Erythroblast (primary cell): ENCODE measurements around the gene PKM.

Source experiments
- GATA1 ChIP-seq: IDR thresholded peaks from 2 replicates; pipeline ENCODE4 v1.6.1; 2011; ENCODE audit warnings: low read depth, mild to moderate bottlenecking, control low read depth, low read length, moderate library complexity
- POLR2A ChIP-seq: IDR thresholded peaks from 2 replicates; pipeline ENCODE4 v1.6.1; 2011; ENCODE audit warnings: mild to moderate bottlenecking, low read length

DNA sequence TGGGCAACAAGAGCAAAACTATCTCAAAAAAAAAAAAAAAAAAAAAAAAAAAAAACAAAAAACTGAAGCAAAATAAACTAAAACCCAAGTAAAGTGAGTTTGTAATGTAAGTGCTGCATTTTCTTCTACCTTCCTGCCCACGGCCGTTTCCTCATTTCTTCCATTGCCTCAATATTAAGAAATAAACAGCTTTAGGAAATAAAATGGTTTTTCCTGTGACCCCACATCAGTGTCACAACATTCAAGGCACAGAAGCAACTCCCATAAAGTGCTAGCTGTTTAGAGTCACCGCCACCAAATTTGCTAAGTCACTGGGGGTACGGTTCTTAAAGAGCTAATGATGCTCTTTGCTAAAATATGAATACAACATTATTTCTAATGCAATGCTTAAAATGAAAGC is 3.3 kb downstream of the PKM start:
- TF ChIP-seq POLR2A (no peak), GATA1 (no peak)
